Adipose tissue (tissue), 3 donors: ENCODE data around the gene ATG4C. TPM values are rescaled to one million over a fixed set of nuclear protein-coding genes. Genes with fewer than 3 reads are reported as not detected.
"Not testable (repeated sequence)": the region's sequence is repeated elsewhere in the genome, so short reads cannot be mapped to it uniquely, and the experiment has no call there.

Experiments used
- H3K27ac ChIP-seq: one replicate; pipeline ENCODE4 v1.5.1; 2013; ENCODE audit warnings: low read depth, low read length
- WGBS, 3 donors: extraction: QIAGEN DNeasy Blood & Tissue Kit; methylation state at CpG; one replicate each; pipeline ENCODE4 v1.1.7; 2013; 5-methylcytosine and 5-hydroxymethylcytosine counted together
- polyA plus RNA-seq, 3 donors: library from polyadenylated mRNA; stranded (reverse); fragments of 200-250 nt; gene quantifications; one replicate each; pipeline ENCODE4 v1.2.3, GENCODE V29; 2013
- donor health status: healthy with polysubstance abuse.
- donor health status: Bipolar disorder and iron deficiency.
- donor health status: healthy.

The ATG4C gene
- polyA plus RNA-seq, 3 donors, result 2.0 to 10.2 (median 5.3) TPM

DNA sequence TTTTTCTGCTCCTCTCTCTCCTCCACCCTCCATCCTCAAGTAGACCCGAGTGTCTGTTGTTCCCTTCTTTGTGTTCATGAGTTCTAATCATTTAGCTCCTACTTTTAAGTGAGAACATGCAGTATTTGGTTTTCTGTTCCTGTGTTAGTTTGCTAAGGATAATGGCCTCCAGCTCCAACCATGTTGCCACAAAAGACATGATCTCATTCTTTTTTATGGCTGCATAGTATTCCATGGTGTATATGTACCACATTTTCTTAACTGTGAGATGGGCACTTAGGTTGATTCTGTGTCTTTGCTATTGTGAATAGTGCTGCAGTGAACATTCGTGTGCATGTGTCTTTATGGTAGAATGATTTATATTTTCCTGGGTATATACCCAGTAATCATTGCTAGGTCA is 43.9 kb downstream of the ATG4C start:
- H3K27ac ChIP-seq, result not testable (repeated sequence)
- 94 to 99% (median 98%) methylated on average over 2 of the region's 2 CpGs for WGBS, 3 donors

DNA sequence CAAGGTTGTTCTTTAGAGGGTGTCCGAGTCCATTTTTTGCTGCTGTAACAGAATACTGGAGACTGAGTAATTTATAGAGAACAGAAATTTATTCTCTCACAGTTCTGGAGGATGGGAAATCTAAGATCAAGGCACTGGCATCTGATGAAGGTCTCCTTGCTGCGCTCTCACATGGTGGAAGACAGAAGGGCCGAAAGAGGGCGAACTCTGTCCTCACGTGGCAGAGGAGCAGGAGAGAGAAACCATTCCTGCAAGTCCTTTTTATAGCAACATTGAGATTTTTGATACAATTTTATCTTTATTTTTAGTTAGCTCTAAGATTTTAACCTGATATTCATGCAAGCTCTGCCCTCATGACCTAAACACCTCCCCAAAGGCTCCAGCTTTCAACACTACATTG is 48.3 kb downstream of the ATG4C start:
- WGBS, 3 donors, result 75 to 86% (median 86%) methylated on average over 5 of the region's 5 CpGs
- H3K27ac ChIP-seq, result no peak overlapping the region

DNA sequence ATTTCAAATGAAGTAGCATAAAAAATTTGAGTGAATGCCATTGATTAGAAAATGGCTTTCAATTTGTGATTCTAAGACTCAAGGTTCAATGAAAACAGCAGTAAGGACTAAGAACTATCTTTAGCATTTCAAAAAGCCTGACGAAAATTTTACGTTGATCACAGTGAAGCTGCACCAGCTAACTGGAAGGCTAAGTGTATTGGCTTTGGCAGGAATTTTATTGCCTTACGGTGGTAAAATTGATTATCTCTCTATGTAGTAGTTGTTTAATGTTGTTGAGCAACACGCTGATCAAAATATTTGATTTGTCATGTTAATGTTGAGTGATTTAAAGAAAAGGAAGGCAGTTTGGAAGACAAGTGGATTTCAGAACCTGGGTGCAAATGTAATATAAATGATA is 49.6 kb downstream of the ATG4C start:
- 53 to 97% (median 94%) methylated on average over 4 of the region's 4 CpGs for WGBS, 3 donors
- H3K27ac ChIP-seq, result no peak overlapping the region

- WGBS, 3 donors, result 92 to 100% (median 97%) methylated on average over 1 of the region's 1 CpG
- H3K27ac ChIP-seq, result no peak overlapping the region
Observed at GRCh38 chr1:62834400-62834961, 50.5 kb downstream of the ATG4C start.

DNA sequence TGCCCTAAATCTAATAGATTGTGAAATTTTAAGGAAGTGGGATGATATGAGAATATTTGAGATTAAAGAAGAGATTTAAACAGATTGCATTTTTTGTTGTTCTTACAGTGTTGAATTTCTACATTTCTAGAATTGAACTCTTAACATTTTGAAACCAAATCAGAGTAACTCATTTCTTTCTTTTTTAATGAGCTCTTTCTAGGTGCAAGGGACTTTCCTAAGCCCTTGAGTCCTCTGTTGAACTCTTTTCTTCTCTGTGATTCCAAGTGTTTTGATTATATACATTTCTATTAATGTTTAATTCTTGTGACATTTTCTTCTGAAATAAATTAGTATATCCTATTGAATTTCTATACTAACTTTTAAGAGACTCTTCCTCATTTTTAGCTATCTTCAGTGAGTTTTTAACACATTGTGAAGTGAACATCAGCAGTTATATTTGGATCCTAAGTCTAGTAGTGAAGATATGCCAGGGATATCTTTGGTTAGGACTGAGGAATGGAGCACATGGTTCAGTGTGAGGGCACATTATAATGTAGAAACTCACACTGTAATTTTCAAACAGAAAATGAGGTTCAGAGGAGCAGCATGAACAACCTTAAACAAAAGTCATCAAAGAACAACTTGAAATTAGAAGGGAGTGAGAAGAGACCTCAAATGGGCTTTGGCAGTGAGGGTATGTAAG is 53.1 kb downstream of the ATG4C start:
- no peak overlapping the region for H3K27ac ChIP-seq

- WGBS, 3 donors, result 89 to 98% (median 96%) methylated on average over 1 of the region's 1 CpG
- H3K27ac ChIP-seq, result no peak overlapping the region
Observed at GRCh38 chr1:62840555-62840954, 56.6 kb downstream of the ATG4C start.

- 1 to 4% (median 2%) methylated on average over 3 of the region's 3 CpGs for WGBS, 3 donors
- H3K27ac ChIP-seq, result no peak overlapping the region
Observed at GRCh38 chr1:62841587-62842169, 57.7 kb downstream of the ATG4C start.

DNA sequence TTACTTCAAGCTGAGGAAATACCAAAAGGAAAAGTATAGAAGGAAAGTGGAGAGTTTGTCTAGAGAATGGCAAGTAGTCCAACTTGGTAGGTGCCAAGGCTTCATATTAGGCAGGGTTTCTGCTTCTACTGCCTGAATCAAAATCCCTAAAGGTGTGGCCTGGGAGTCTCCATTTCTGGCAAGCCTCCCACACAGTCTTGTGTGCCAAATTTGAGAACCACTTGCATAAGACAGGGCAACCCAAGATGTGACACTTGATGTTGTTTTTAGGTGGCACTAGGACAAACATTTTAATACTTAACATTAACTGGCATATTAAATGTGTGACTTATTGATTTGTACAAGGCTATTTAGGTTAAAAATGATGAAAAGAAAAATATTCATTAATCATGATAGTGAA is 60.1 kb downstream of the ATG4C start:
- H3K27ac ChIP-seq, result no peak overlapping the region

DNA sequence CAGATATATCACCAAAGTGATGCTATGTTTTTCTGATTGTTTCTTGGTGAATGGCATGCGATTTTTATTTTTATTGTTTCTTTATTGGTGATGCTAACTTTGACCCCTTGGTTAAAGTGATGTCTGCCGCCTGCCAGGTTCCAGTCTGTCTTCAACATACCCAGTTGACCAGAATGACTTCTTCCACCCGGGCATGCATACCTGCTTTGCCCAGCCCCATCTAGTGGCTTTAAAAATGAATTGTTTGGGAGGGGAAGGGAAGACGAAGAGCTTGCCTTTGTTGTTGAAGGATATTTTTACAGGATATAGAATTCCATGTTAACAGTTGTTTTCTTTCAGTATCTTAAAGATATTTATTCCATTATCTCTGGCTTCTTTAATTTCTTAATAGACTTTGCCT is 65.1 kb downstream of the ATG4C start:
- WGBS, 3 donors, result 83 to 87% (median 83%) methylated on average over 4 of the region's 4 CpGs
- H3K27ac ChIP-seq, result no peak overlapping the region

DNA sequence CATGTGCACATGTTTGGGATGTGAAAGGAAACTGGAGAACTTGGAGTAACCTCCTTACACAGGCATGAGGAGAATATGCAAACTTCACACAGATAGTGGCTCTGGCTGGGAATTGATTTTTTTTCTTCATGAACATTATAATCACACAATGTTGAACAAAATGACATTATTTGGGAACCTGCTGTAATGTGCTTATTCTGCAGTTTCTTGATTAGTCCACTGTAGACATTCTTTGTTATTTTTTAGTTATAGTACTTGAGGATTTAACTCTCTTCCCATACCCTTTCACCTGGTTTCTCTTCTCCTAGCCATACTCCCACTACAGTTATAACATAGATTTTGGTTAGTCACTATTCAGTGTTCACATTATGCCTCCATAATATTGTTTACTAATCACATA is 68.3 kb downstream of the ATG4C start:
- no peak overlapping the region for H3K27ac ChIP-seq

GRCh38 chr1:62856960-62857359 is 73.0 kb downstream of the ATG4C start:
- WGBS, 3 donors, result 86 to 90% (median 87%) methylated on average over 9 of the region's 9 CpGs
- no peak overlapping the region for H3K27ac ChIP-seq

- H3K27ac ChIP-seq, result no peak overlapping the region
- WGBS, 3 donors, result 70 to 77% (median 70%) methylated on average over 3 of the region's 3 CpGs
Observed at GRCh38 chr1:62869217-62869754, 85.4 kb downstream of the ATG4C start.

DNA sequence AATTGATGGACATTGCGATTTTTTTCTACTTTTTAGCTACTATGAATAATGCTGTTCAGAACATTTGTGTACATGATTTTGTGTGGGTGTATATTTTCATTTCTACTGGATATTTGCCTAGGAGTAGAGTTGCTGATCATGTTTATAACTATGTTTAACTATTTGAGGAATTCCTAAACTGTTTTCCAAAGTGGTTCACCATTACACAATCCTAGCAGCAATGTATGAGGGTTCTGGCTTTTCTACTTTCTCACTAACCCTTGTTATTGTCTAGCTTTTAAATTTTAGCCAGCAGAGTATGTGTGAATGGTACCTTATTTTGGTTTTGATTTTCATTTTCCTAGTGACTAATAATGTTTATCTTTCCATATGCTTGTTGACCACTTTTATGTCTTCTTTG is 86.2 kb downstream of the ATG4C start:
- 88 to 98% (median 91%) methylated on average over 1 of the region's 1 CpG for WGBS, 3 donors
- no peak overlapping the region for H3K27ac ChIP-seq

GRCh38 chr1:62875676-62876075 is 91.7 kb downstream of the ATG4C start:
- WGBS, 3 donors, result 58 to 64% (median 62%) methylated on average over 3 of the region's 3 CpGs
- H3K27ac ChIP-seq, result no peak overlapping the region

- no peak overlapping the region for H3K27ac ChIP-seq
- 75 to 85% (median 82%) methylated on average over 3 of the region's 3 CpGs for WGBS, 3 donors
Observed at GRCh38 chr1:62876535-62876934, 92.6 kb downstream of the ATG4C start.

GRCh38 chr1:62877579-62877978 is 93.6 kb downstream of the ATG4C start:
- H3K27ac ChIP-seq, result no peak overlapping the region
- 79 to 92% (median 90%) methylated on average over 2 of the region's 2 CpGs for WGBS, 3 donors

DNA sequence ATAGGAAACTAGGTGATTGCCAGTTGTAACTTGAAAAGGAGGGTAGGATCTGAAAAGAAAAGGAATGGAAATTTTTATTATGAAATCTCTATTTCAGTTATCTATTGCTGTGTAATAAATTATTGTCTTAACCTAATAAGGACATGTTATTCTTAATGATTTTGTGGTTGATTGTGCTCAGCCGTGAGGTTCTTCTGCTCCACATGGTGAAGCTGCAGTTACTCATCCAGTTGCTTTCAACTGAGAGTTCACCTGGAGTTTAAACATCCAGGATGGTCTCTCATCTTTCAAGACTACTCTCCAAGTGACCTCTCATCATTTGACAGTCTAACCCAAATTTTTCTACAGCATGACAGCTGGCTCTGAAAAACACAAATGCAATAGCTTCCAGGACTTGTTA is 96.0 kb downstream of the ATG4C start:
- no peak overlapping the region for H3K27ac ChIP-seq
- 85 to 93% (median 90%) methylated on average over 1 of the region's 1 CpG for WGBS, 3 donors

DNA sequence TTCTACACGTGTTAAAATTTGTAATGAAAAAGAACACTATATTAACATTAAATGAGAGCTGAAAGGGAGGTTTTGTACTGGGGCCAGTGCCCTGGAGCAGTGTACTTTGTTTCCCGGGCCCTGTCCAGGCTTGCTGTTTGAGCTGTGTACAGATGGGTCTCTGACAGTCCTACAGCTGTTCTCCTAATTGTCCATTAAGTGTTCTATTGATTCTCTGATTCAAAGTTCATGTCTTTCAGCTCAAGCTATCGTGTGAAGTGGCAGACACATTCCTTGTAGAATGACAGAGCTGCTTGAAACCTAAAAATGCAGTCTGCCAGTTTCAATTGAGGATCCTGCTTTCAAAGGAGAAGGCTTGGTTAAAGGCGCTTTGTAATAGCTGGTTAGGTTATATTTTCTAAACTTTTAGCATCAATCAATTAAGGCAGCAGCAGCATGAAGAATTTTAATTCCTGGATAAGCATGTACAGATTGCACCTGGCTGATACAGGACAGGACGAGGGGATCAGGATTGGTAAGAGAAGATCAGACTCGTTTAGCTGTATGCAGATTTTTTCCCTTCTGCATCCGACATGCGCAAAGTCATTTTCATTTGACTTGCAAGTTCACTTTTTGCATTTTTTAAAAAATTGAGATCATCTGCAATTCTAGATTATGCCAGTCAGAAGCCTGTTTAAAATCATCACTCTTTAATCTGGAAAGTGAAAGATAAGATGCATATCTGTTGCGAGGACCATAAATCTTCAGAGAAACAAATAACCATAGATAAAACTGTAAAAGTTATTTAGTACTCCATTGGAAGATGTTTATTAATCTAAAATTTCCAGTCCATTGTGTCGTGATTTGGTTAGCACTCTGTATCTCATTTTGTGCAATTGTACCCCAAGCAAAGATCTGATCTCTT is 98.5 kb downstream of the ATG4C start:
- H3K27ac ChIP-seq, result no peak overlapping the region
- 57 to 70% (median 70%) methylated on average over 10 of the region's 10 CpGs for WGBS, 3 donors

GRCh38 chr1:62884156-62884740 is 100.3 kb downstream of the ATG4C start:
- no peak overlapping the region for H3K27ac ChIP-seq
